PC-3 (cell line): ENCODE results near the gene ST6GALNAC4. TPM values are rescaled to one million over a fixed set of nuclear protein-coding genes. Genes with fewer than 3 reads are reported as not detected.

ENCODE experiments used
- ATAC-seq: fragments of 200-7000 bp; cut with Tn5 transposase; 2 replicates; pipeline ENCODE4 v1.9.1; 2020; ENCODE audit warnings: mild to moderate bottlenecking, moderate library complexity
- BruUV-seq: library from RNA; stranded (reverse); fragments of 400-500 nt; replicated peaks from 2 replicates; lab custom pipeline; 2021; lab: Mats Ljungman, UMichigan
- CTCF ChIA-PET: fragments of 300-600 bp; sonication (Branson Sonifier 250); formaldehyde crosslinking; loops from one replicate; lab custom pipeline; 2022; ENCODE audit warnings: antibody characterized with exemption; lab: Charles Lee
- POLR2A ChIA-PET: fragments of 300-600 bp; sonication (Branson Sonifier 250); formaldehyde crosslinking; loops from one replicate; lab custom pipeline; 2022; ENCODE audit warnings: antibody characterized with exemption; ENCODE audit not compliant: unreplicated experiment; lab: Charles Lee
- DNase-seq: peaks from one replicate; pipeline ENCODE4 v3.0.0-alpha.2; 2015
- H2AFZ ChIP-seq: fragments of 300-600 bp; sonication (generic); 2 replicates; pipeline ENCODE4 v1.6.0; 2016; ENCODE audit warnings: antibody characterized with exemption, low read length
- H3F3A ChIP-seq: fragments of 300-600 bp; sonication (generic); one replicate; pipeline ENCODE4 v1.6.0; 2017; ENCODE audit warnings: antibody characterized with exemption, low read length, control low read depth, mild to moderate bottlenecking; ENCODE audit not compliant: unreplicated experiment
- H3K27ac ChIP-seq: fragments of 300-600 bp; sonication (generic); 2 replicates; pipeline ENCODE4 v1.5.1; 2016; ENCODE audit warnings: mild to moderate bottlenecking, low read length
- H3K27me3 ChIP-seq: fragments of 300-600 bp; sonication (generic); 2 replicates; pipeline ENCODE4 v1.6.1; 2016; ENCODE audit warnings: low read length, mixed read lengths
- H3K36me3 ChIP-seq: fragments of 300-600 bp; sonication (generic); 2 replicates; pipeline ENCODE4 v1.6.1; 2016; ENCODE audit warnings: low read depth, mixed run types, low read length, mixed read lengths
- H3K4me1 ChIP-seq: fragments of 300-600 bp; sonication (generic); 2 replicates; pipeline ENCODE4 v1.5.1; 2016; ENCODE audit warnings: low read length; ENCODE audit not compliant: insufficient read depth
- H3K4me2 ChIP-seq: fragments of 300-600 bp; sonication (generic); 2 replicates; pipeline ENCODE4 v1.6.0; 2016; ENCODE audit warnings: low read length
- H3K4me3 ChIP-seq: fragments of 300-600 bp; sonication (generic); 2 replicates; pipeline ENCODE4 v1.5.1; 2016; ENCODE audit warnings: mild to moderate bottlenecking, low read length, mixed read lengths
- H3K79me2 ChIP-seq: fragments of 300-600 bp; sonication (generic); 2 replicates; pipeline ENCODE4 v1.6.1; 2017; ENCODE audit warnings: low read length, mixed read lengths
- H3K9ac ChIP-seq: fragments of 300-600 bp; sonication (generic); 2 replicates; pipeline ENCODE4 v1.6.0; 2016; ENCODE audit warnings: mild to moderate bottlenecking, low read length
- H3K9me2 ChIP-seq: fragments of 300-600 bp; sonication (generic); replicated peaks from 2 replicates; pipeline ENCODE4 v1.6.1; 2016; ENCODE audit warnings: mixed run types, low read length, mixed read lengths
- H3K9me3 ChIP-seq: fragments of 300-600 bp; sonication (generic); 2 replicates; pipeline ENCODE4 v1.6.1; 2016; ENCODE audit warnings: low read length, mixed read lengths
- H4K20me1 ChIP-seq: fragments of 300-600 bp; sonication (generic); 2 replicates; pipeline ENCODE4 v1.6.1; 2016; ENCODE audit warnings: low read length, mixed read lengths
- EZH2 ChIP-seq: fragments of 300-600 bp; sonication (generic); IDR thresholded peaks from one replicate; pipeline ENCODE4 v1.6.1; 2017; ENCODE audit warnings: antibody characterized with exemption, mild to moderate bottlenecking, low read length; ENCODE audit not compliant: unreplicated experiment
- EZH2phosphoT487 ChIP-seq: fragments of 300-600 bp; sonication (generic); IDR thresholded peaks from 2 replicates; pipeline ENCODE4 v1.6.1; 2018; ENCODE audit warnings: mild to moderate bottlenecking, antibody characterized with exemption, low read length, borderline replicate concordance
- intact Hi-C: fragments of 100-400 bp; cut with micrococcal nuclease; formaldehyde crosslinking; loops from 2 replicates; pipeline ENCODE4 v1.9.0; 2023
- total RNA-seq: library from RNA; depleted of rRNA; stranded (reverse); fragments of >200 nt; gene quantifications from 2 replicates; pipeline ENCODE4 v1.2.3, GENCODE V29; 2014
- TF ChIP-seq, protein P1 (sequence below): fragments of 300-600 bp; sonication (generic); conservative IDR thresholded peaks from 2 replicates; pipeline ENCODE4 v1.5.1; 2017; ENCODE audit warnings: antibody characterized with exemption, low read depth, mild to moderate bottlenecking, low read length

The ST6GALNAC4 gene
- total RNA-seq, 1 experiment from 2014 or later: 26.9 TPM

DNA sequence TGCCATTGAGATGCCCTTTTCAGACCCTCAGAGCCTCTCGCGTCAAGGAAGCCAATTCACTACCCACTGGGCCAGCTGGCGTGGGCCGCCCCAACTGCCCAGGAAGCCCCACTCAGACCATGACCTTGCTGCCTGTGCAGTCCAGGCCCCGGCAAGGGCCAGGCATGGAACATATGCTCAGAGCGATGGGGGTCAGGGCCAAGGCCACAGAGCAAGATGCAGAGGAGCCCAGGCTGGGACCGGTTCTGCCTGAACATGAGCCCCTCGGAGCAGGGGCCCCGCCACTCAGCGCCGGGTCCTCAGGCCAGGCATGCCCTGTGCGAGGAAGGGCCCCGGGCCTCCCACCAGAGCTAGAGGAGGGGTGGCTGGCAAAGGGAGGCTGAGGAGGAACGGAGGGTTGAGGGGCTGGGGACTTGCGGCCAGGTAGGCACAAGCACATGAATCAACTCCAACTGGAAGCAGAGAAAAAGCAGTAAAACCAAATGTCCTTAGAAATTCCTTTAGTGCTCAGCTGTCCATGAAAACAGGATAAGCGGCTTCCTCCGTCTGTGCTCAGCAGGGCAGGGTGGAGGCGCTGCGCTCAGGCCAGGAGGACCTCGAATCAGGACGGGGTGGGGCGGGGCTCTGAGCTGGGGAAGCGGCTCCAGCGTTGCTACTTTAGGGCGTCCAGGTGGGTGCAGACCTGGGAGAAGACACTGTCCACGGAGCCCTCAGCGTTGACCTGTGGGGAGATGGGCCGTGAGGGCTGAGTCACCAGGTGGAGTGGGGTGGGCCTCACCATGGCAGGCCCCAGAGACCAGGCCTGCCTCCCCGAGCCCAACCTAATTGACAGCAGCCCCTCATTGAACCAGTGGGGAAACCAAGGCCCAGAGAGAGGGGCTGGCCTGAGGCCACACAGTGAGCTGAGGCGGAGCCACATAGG lies 49.2 kb downstream of the ST6GALNAC4 start:
- Histone ChIP-seq H3K36me3 (no peaks in the 10 kb centered on the region), H3K27me3 (no peaks in the 10 kb centered on the region), H3K79me2 (no peaks in the 10 kb centered on the region), H3K9me3 (no peaks in the 10 kb centered on the region), H3K9me2 (no peaks in the 10 kb centered on the region), H3F3A (no peaks in the 10 kb centered on the region), H3K9ac (no peak overlapping the region), H3K4me3 (no peak overlapping the region), H2AFZ (no peak overlapping the region), H4K20me1 (no peaks in the 10 kb centered on the region), H3K4me1 (no peaks in the 10 kb centered on the region), H3K27ac (no peak overlapping the region), H3K4me2 (no peak overlapping the region)
- intact Hi-C loops: no loop called here
- POLR2A ChIA-PET: no interaction called here
- no peak for ATAC-seq
- CTCF ChIA-PET: no interaction called here
- no peak for DNase-seq
- BruUV-seq: no TSS peak
- TF ChIP-seq EZH2: no peak
- TF ChIP-seq, protein P1, sequence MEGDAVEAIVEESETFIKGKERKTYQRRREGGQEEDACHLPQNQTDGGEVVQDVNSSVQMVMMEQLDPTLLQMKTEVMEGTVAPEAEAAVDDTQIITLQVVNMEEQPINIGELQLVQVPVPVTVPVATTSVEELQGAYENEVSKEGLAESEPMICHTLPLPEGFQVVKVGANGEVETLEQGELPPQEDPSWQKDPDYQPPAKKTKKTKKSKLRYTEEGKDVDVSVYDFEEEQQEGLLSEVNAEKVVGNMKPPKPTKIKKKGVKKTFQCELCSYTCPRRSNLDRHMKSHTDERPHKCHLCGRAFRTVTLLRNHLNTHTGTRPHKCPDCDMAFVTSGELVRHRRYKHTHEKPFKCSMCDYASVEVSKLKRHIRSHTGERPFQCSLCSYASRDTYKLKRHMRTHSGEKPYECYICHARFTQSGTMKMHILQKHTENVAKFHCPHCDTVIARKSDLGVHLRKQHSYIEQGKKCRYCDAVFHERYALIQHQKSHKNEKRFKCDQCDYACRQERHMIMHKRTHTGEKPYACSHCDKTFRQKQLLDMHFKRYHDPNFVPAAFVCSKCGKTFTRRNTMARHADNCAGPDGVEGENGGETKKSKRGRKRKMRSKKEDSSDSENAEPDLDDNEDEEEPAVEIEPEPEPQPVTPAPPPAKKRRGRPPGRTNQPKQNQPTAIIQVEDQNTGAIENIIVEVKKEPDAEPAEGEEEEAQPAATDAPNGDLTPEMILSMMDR: no peak
- TF ChIP-seq EZH2phosphoT487: no peak

DNA sequence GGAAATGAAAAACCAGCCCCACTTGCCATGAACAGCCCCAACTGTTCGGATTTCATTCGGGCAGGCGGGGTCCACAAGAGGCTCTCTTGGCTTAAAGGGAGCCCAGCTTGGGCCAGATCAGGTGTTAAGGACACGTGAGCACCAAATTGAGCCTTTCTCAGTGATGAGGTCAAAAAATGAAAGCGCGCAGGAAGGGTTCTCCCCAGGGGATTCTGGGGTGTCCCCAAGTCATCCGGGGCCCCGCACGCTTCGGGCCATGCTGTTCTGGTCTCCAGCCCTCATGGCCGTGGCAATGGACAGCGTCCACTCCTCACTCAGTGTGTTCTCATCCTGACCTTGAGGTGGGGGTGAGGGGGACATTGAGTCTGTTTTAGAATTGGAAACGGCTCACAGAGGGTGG lies 50.3 kb downstream of the ST6GALNAC4 start:
- Histone ChIP-seq H3K9ac (no peak overlapping the region), H3K79me2 (no peaks in the 10 kb centered on the region), H4K20me1 (no peaks in the 10 kb centered on the region), H3K36me3 (no peaks in the 10 kb centered on the region), H3F3A (no peaks in the 10 kb centered on the region), H3K4me2 (no peak overlapping the region), H3K9me3 (no peaks in the 10 kb centered on the region), H3K4me3 (no peak overlapping the region), H2AFZ (no peak overlapping the region), H3K9me2 (no peaks in the 10 kb centered on the region), H3K27me3 (no peaks in the 10 kb centered on the region), H3K4me1 (no peaks in the 10 kb centered on the region), H3K27ac (no peak overlapping the region)
- no peak for ATAC-seq
- BruUV-seq: no TSS peak
- TF ChIP-seq EZH2: no peak
- TF ChIP-seq, protein P1: no peak
- TF ChIP-seq EZH2phosphoT487: no peak
- ChIA-PET CTCF (no interaction called here), POLR2A (no interaction called here)
- DNase-seq: no peak
- intact Hi-C loops: no loop called here
